ENCODE data around the gene ICAM1. TPM values are rescaled to one million over a fixed set of nuclear protein-coding genes. Genes with fewer than 3 reads are reported as not detected.

ICAM1 gene, protein sequence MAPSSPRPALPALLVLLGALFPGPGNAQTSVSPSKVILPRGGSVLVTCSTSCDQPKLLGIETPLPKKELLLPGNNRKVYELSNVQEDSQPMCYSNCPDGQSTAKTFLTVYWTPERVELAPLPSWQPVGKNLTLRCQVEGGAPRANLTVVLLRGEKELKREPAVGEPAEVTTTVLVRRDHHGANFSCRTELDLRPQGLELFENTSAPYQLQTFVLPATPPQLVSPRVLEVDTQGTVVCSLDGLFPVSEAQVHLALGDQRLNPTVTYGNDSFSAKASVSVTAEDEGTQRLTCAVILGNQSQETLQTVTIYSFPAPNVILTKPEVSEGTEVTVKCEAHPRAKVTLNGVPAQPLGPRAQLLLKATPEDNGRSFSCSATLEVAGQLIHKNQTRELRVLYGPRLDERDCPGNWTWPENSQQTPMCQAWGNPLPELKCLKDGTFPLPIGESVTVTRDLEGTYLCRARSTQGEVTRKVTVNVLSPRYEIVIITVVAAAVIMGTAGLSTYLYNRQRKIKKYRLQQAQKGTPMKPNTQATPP
- 10 to 100 TPM in 1 of 2 donors, 1 to 10 TPM in 1; 7.3 to 68.9 TPM for total RNA-seq

- H3K4me3 ChIP-seq, result no peak within 1 kb of the TSS
- DNase-seq (peak; percentile 59 to 83 (median 65)), ATAC-seq (peak; percentile 64)
- peaks cover 23% of the 10 kb centered on the region for H3K4me1 ChIP-seq
- 3% methylated on average over 8 to 51 of the region's 51 CpGs for WGBS, 2 donors
- no peaks in the 10 kb centered on the region for H3K9me3 ChIP-seq
- no peaks in the 10 kb centered on the region for H3K36me3 ChIP-seq (replicated peaks in 1 of 2; ENCODE audit: insufficient read depth in 1 of 2, low read depth in 2 of 2)
- peak within 1 kb of the TSS; percentile 10 to 85 (median 44) for H3K27ac ChIP-seq
- peaks cover 0 to 10% of the 10 kb centered on the region in 2 donors for H3K27me3 ChIP-seq
- TF ChIP-seq, protein P1, sequence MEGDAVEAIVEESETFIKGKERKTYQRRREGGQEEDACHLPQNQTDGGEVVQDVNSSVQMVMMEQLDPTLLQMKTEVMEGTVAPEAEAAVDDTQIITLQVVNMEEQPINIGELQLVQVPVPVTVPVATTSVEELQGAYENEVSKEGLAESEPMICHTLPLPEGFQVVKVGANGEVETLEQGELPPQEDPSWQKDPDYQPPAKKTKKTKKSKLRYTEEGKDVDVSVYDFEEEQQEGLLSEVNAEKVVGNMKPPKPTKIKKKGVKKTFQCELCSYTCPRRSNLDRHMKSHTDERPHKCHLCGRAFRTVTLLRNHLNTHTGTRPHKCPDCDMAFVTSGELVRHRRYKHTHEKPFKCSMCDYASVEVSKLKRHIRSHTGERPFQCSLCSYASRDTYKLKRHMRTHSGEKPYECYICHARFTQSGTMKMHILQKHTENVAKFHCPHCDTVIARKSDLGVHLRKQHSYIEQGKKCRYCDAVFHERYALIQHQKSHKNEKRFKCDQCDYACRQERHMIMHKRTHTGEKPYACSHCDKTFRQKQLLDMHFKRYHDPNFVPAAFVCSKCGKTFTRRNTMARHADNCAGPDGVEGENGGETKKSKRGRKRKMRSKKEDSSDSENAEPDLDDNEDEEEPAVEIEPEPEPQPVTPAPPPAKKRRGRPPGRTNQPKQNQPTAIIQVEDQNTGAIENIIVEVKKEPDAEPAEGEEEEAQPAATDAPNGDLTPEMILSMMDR (IDR thresholded peaks at IDR 0.05), result peak in 2 of 7 experiments; percentile 11 to 14
- peak; percentile 24 to 78 (median 73) for TF ChIP-seq POLR2A (IDR thresholded peaks at IDR 0.05)
- intact Hi-C loops (cut with DNase I), result loop anchor here (2.0 kb wide), 1 partner anchor 116 kb away; no protein-coding TSS in a partner anchor
Measured at GRCh38 chr19:10270616-10271394, at the start of gene ICAM1. Gene ICAM1, plus strand, starts transcription at chr19:10271120. Its CDS starts 40 bp downstream, at chr19:10271160.

GRCh38 chr19:10222201-10222890 lies 48.6 kb upstream of the ICAM1 start:
- H3K27ac ChIP-seq, result no peak overlapping the region
- no peak for DNase-seq
- H3K4me3 ChIP-seq, result no peak overlapping the region
- H3K4me1 ChIP-seq, result no peaks in the 10 kb centered on the region
- no peak for ATAC-seq
- H3K9me3 ChIP-seq, result no peaks in the 10 kb centered on the region
- no peaks in the 10 kb centered on the region for H3K27me3 ChIP-seq
- TF ChIP-seq POLR2A (IDR thresholded peaks at IDR 0.05), result no peak
- TF ChIP-seq, protein P1 (IDR thresholded peaks at IDR 0.05), result no peak
- WGBS, 2 donors, result 63 to 88% methylated on average over 14 of the region's 14 CpGs
- intact Hi-C loops (cut with DNase I), result no loop called here
- H3K36me3 ChIP-seq (replicated peaks in 1 of 2; ENCODE audit: insufficient read depth in 1 of 2, low read depth in 2 of 2), result no peaks in the 10 kb centered on the region

DNA sequence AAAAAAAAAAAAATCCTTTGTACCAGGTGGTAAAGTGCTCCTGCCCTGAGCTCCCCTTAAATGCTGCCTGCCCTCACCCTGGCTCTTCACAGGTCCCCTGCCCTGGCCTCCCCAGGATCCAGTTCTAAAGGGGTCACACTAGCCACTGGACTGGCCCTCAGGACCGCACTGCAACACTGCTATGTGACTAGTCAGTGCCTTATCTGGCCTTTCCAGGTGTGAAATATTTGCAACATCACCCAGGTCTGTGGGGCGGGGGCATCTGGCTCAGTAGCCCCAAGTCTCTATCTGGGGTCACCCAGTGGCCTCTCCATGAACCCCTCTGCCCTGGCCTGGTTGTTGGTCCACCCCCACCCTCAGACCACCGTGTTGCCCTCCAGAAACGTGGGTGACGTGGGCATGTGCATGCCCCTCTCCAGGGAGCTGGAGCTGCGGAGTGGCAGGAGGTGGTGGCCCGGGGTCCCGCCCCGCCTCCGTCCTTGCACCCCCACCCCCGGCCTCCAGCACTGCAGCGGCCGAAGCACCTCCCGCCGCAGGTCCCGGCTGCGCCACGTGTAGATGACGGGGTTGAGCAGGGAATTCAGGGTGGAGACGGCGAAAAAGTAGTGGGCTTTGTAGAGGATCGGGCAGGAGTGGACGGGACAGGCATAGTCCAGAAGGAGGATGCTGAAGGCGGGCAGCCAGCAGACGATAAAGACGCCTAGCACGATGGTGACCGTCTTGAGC lies 47.3 kb upstream of the ICAM1 start:
- no peaks in the 10 kb centered on the region for H3K9me3 ChIP-seq
- 95 to 98% methylated on average over 11 to 16 of the region's 28 CpGs for WGBS, 2 donors
- DNase-seq, result no peak
- H3K27ac ChIP-seq, result no peak overlapping the region
- no peak for TF ChIP-seq POLR2A (IDR thresholded peaks at IDR 0.05)
- TF ChIP-seq, protein P1 (IDR thresholded peaks at IDR 0.05), result no peak
- H3K4me1 ChIP-seq, result no peaks in the 10 kb centered on the region
- H3K36me3 ChIP-seq (replicated peaks in 1 of 2; ENCODE audit: insufficient read depth in 1 of 2, low read depth in 2 of 2), result no peaks in the 10 kb centered on the region
- no peak for ATAC-seq
- H3K27me3 ChIP-seq, result no peaks in the 10 kb centered on the region
- intact Hi-C loops (cut with DNase I), result no loop called here
- no peak overlapping the region for H3K4me3 ChIP-seq

DNA sequence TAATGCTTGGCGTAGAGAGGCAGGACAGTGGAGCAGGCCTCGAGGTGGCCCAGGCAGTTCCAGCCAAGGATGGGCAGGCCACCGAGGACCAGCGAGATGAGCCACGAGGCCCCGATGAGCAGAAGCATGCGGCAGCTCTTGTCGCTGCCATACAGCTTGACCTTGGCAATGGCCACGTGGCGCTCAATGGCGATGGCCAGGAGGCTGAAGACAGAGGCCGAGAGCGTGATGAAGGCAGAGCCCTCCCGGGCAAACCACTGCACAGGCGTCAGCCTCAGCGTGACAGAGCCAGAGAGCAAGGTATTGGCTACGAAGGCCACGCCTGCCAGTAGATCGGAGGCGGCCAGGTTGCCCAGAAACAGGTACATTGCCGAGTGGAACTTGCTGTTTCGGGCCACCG lies 46.6 kb upstream of the ICAM1 start:
- Histone ChIP-seq H3K27ac (no peak overlapping the region), H3K36me3 (replicated peaks in 1 of 2; ENCODE audit: insufficient read depth in 1 of 2, low read depth in 2 of 2) (no peaks in the 10 kb centered on the region), H3K9me3 (no peaks in the 10 kb centered on the region), H3K4me3 (no peak overlapping the region), H3K27me3 (no peaks in the 10 kb centered on the region), H3K4me1 (no peaks in the 10 kb centered on the region)
- DNase-seq (no peak), ATAC-seq (no peak)
- intact Hi-C loops (cut with DNase I), result no loop called here
- TF ChIP-seq, protein P1 (IDR thresholded peaks at IDR 0.05), result no peak
- TF ChIP-seq POLR2A (IDR thresholded peaks at IDR 0.05), result no peak
- WGBS, 2 donors, result 93% methylated on average over 11 to 23 of the region's 23 CpGs

All from body of pancreas (tissue), 4 donors.